MM.1S (cell line): ENCODE measurements around the gene FIGLA.

Experiments
- CTCF ChIP-seq: fragments of 300-600 bp; sonication (generic); IDR thresholded peaks from 2 replicates; pipeline ENCODE4 v1.5.1; 2016; ENCODE audit warnings: antibody characterized with exemption, low read length, mixed read lengths
- EZH2 ChIP-seq: fragments of 300-600 bp; sonication (generic); optimal IDR thresholded peaks from 2 replicates; pipeline ENCODE3; 2017; ENCODE audit warnings: low read depth, mild to moderate bottlenecking, antibody characterized with exemption, low read length, mixed read lengths

GRCh38 chr2:70745276-70745825 is 45.1 kb downstream of the FIGLA start:
- TF ChIP-seq CTCF (no peak), EZH2 (no peak)
